Epithelial cell of prostate (primary cell): Measurements from ENCODE around the gene GH2.
"Not testable (repeated sequence)": the region's sequence is repeated elsewhere in the genome, so short reads cannot be mapped to it uniquely, and the experiment has no call there.

Source experiments
- DNase-seq: peaks from one replicate; pipeline ENCODE4 v3.0.0-alpha.2; 2011; ENCODE audit warnings: low read depth, low spot score
- H3K27ac ChIP-seq: fragments of 450-650 bp; 2 replicates; pipeline ENCODE4 v1.5.1; 2017; ENCODE audit warnings: mild to moderate bottlenecking

Gene GH2

DNA sequence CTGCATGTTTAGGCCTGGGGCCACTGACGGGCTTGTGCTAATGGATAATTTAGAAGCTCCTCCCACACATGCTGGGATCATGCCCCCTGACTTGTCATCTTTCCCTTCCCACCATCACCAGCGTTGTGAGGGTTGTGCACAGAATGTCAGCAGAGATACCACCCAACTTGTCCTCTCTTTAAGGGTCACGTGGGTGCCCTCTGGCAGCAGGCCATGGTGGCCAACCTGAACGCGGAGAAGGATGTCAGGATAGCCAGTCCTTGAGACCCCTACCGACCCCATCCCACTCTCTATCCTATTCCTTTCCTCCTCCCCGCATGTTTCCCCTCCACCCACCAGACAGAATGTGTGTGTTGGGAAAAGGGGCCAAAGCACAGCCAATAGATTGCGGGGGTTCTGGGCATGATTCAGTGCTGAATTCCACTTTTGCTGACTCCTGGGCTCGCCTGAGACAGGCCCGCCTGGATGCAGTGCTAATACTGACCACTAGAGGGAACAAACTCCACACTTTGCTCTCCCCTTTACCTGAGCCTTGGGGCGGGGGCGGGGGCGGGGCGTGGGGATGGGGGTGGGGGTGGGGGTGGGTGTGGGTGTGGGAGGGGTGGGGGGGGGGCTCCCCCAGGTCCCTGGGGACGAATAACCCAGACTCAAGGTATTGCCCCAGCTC is at the start of gene GH2:
TSS of gene GH2 (minus strand) at position 10 of the 667 bp plus-strand sequence. CDS start 143 bp downstream, outside the sequence.
- no peak for DNase-seq

DNA sequence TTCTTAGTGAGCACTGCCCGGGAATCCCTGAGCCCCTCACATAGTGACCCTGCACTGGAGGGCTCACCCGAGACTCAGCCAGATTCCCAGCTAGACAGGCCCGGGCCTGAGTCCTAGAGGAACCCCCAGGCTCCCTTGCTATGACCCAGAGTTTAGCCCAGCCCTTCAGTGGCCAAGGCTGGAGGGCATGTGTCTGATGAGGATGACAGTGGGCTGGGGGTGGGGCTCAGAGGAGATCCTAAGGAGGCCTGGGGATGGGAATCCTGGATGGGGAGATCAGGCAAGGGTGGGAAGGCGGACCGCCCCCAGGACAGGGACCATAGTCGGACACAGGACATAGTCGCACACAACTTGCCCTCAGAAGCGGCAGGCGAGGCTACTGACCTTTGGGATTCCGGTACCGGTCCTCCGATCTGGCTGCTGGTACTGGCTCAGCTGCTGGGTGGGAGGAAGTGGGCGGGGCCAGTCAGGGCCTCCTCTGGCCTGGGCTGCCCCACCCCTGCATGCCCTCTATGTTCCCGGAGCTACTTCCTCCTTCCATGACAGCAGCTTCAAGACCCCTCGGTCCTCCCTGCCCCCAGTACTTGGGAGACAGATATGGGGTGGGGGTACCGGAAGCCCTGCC is 49.3 kb upstream of the GH2 start:
- H3K27ac ChIP-seq: no peak overlapping the region
- DNase-seq: no peak

More for the DNA sequence above, at the start of gene GH2:
- no peak within 1 kb of the TSS for H3K27ac ChIP-seq

DNA sequence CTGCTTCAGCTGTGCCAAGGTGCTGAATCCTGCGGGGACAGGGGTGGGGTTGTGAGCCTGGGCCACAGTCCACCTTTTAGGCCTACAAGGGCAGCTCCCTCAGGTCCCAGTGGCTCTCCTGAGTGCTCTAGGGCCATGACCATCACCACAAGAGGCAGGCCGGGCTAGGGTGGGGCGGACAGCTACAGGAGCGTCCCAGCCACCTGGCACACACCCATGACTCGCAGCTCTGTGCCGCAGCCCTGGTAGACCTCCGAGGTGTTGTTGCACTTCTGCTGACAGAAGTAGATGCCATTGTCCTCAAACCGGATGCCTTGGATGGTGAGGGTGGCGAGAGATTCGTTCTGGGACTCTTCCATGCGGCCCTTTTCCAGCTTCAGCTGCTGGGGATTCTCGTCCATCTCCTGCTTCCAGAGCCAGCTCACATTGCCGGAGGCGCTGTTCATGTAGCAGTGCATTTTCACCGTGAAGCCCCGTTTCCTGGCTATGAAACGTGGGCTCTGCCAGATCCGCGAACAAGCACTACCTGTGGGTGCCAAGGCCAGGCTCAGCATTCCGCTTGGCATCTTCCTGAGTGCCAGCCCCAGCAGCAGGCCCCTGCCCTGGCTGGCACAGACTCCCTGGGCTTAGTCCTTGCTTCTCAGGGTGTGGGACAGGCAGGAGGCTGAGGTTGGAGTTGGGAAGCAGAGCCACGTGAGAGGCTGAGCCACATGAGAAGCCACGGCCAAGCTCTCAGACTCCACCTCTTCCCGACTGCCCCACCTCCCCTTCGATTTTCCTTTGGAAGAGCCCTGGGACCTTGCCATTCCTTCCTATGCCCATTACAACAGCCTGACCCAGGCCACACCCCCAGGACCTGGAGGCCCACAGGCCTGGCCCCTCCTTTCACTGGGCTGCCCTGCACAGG is 48.4 kb upstream of the GH2 start:
- no peak overlapping the region for H3K27ac ChIP-seq
- no peak for DNase-seq

DNA sequence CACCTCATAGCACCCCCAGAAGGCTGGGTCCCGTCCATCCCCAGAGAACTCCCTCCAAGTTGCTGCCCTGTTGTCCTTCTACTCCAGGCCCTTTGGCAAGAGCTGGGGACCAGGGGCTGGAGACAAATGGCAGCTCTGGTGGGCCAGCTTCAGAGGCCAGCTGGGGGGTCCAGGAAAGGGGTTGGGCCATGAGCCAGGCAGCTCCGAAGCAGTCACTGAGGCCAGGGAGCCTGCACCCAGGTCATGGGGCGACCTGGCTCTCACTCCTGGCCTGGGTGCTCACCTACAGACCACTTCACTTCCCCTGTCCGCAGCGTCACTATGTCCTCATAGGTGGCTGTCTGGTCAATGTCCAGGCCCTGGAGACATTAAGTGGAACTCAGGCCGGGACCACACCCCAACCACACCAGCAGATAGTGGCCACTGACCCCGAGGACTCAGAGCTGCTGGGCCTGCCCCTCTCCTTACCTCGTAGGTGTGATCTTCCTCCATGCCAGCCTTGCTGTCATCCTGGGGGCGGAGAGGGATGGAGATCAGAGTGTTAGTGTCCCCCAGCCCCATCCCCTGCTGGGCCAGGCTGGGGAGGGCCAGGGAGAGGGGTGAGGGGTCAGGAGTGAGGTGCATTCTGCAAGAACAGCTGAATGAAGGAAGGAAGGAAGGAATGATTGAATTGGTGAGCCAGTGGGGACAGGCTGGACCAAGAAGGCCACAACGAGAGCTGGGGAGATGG is 47.4 kb upstream of the GH2 start:
- H3K27ac ChIP-seq: no peak overlapping the region
- DNase-seq: no peak

DNA sequence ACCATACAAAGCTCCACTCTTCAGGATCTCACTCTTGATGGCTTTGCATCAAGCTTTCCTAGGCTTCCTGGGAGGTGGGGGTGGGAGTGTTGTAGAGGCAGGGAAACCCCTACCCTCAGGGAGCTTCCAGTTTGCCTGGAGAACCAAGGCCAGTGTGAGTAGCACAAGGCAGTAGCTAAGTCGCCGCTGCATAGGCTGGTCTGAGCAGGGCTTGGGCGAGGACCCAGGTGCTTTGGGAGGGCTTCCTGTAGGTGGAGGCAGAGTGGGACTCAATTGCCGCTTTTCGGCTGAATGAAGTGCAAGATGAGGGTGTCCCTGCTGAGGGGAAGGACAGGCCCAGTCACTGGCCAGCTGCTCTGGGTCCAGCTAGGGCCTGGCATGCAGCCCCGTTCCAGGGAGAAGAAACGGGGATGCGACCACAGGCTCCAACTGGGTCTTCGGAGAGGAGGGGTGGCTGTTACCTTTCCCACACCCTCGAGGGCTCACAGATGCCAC is 46.5 kb upstream of the GH2 start:
- H3K27ac ChIP-seq: no peak overlapping the region
- no peak for DNase-seq

DNA sequence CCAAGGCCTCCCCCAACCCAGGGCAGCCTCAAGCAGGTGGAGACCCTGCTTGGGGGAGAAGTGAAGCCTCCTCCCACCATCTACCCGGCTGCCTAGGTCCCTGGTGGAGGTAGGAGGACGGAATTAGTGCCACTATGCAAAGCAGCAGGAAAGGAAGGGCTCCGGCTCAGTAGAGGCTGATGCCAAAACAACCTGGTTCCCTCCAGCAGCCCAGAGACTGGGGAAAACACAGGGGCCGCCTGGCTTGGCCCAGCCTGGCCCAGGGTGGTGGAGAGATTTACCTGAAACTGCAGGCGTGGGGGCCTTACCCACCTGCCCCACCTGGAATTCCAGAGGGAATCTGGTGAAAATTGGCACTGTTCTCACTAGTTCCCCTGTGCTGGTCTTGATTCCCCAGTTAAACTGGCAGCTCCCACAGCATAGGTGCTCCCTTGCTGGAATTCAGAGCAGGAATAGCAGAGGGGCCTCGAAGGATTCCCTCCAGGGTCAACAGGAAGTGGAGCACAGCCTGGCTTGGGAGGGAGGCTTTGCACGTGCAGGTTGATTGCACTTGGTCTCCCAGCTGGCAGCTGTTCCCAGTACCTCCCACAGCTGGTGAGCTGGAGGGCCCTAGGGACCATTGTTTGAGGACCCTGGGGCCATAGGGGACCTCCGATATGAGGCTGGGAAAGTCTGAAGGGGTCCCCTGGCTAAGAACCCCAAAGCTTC is 45.9 kb upstream of the GH2 start:
- no peak for DNase-seq
- H3K27ac ChIP-seq: no peak overlapping the region

DNA sequence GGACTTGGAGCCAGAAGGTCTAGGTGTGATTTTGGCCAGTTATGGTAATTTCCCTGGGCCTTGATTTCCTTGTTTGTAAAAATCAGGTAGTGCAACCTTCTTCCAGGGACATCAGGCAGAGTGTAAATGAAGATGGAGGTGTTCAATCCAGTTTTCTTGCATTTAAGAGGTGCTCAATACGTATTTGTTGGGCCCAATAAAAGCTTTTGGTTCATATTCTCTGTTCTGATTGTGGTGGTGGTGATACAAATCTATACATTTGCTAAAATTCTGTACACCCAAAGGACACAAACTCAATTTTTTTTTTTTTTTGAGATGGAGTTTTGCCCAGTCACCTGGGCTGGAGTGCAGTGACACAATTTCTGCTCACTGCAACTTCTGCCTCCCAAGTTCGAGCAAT is 44.4 kb upstream of the GH2 start:
- H3K27ac ChIP-seq: no peak overlapping the region
- DNase-seq: no peak

DNA sequence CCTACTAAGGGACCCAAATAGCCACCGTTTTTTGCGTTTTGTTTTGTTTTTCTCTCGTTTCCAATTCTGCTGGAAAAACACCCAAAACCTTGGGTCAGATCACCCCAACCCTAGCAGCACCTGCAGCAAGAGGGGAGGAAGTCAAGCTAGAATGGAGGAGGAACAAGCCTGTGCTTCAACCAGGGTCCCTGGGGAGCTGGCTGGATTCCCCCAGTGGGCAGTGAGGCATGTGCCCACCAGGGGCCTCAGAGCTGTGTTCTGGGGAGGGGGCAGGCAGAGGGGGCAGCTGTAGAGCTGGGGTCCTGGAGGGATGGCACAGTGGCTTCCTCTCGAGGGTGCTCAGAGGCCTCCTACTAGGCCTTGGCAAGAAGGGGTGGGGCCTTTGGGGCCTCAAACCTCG is 43.9 kb upstream of the GH2 start:
- no peak overlapping the region for H3K27ac ChIP-seq

DNA sequence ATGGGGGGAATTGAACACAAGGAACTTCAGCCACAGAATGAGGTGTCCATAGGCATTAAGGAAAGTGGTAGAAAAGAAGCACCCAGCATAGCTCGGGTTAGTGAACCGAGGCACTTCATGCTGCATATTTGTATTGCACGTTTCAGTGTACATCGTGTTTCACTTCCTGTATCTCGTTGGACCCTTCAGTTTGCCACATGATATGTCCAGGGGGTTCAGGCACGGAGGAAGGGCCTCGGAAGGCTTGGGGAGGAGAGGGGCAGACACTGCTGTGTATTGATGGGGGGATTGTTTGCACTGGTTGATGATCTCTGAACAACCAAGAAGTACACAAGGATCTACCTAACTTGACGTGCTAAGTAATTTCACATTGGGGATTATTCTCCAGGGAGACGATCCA is 40.7 kb upstream of the GH2 start:
- not testable (repeated sequence) for H3K27ac ChIP-seq, DNase-seq

More for the DNA sequence above, 43.9 kb upstream of the GH2 start:
- no peak for DNase-seq

DNA sequence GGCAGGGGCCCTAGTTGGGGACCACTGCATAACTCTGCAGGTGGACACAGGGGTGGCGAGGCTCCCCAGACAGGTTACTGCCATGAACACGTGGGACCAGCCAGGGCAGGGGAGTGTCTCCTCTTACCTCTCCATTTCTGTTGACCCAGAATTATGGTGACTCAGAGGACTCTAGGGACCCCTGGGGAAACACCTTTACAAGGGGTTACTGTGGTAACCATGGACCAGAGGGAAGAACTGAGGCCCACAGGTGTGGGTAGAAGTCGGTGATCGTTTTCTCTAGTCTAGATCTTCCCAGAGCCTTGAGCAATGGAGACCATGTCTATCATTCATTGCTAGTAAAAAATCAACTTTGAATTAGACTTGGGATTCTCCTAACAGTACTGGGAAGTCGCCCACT is 39.0 kb upstream of the GH2 start:
- not testable (repeated sequence) for DNase-seq, H3K27ac ChIP-seq

DNA sequence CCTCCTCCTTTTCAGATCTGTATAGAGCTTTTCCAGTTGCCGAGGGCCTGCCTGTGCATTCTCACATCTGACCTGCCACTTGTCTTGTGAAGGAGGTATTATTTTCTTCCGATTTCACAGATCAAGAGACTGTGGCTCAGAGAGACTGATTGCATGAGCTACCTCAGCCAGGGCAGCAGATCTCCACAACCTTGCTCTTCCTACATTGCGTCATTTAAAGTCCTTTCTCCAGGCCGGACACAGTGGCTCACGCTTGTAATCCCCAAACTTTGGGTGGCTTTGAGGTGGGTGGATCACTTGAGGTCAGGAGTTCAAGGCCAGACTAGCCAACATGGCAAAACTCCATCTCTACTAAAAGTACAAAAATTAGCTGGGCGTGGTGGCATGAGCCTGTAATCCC is 38.3 kb upstream of the GH2 start:
- H3K27ac ChIP-seq, DNase-seq: not testable (repeated sequence)

DNA sequence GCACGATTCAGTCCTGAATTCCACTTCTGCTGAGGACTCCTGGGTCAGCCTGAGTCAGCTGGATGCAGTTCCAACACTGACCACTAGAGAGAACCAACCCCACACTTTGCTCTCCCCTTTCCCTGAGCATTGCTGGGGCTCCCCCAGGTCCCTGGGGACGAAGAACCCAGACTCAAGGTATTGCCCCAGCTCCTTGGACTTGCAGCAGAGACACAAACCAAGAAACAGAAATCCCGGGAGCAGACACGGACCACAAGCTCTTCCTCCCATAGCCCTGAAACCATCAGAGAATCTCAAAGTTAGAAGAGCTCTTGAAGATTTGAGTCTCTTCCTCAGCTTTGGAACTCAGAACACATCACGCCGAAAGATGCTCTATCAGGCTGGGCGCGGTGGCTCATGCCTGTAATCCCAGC is 37.6 kb upstream of the GH2 start:
- no peak overlapping the region for H3K27ac ChIP-seq
- no peak for DNase-seq

DNA sequence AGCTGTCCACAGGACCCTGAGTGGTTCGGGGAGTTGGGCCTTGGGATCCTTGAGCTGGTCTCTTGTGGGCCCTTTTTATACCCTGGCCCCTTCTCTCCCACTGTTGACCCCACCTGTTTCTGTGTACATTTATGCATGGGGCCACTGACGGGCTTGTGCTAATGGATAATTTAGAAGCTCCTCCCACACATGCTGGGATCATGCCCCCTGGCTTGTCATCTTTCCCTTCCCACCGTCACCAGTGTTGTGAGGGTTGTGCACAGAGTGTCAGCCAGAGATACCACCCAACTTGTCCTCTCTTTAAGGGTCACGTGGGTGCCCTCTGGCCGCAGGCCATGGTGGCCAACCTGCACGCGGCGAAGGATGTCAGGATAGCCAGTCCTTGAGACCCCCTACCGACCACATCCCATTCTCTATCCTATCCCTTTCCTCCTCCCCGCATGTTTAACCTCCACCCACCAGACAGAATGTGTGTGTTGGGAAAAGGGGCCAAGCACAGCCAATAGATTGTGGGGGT is 37.1 kb upstream of the GH2 start, which contains the start of gene GH1:
TSS of gene GH1 (minus strand) at position 51 of the 517 bp plus-strand sequence. CDS start 63 bp downstream, outside the sequence.
- DNase-seq, H3K27ac ChIP-seq: not testable (repeated sequence)

DNA sequence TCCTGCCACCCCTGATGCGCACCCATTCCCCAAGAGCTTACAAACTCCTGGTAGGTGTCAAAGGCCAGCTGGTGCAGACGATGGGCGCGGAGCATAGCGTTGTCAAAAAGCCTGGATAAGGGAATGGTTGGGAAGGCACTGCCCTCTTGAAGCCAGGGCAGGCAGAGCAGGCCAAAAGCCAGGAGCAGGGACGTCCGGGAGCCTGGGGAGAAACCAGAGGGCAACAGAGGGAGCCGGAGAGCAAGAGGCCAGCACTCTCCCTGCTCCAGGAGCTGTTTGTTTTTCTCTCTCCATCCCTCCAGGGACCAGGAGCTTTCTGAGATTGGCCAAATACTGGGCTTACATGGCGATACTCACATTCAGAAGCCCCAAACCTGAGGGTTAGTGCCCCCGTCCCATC is 36.6 kb upstream of the GH2 start:
- no peak overlapping the region for H3K27ac ChIP-seq
- DNase-seq: no peak

DNA sequence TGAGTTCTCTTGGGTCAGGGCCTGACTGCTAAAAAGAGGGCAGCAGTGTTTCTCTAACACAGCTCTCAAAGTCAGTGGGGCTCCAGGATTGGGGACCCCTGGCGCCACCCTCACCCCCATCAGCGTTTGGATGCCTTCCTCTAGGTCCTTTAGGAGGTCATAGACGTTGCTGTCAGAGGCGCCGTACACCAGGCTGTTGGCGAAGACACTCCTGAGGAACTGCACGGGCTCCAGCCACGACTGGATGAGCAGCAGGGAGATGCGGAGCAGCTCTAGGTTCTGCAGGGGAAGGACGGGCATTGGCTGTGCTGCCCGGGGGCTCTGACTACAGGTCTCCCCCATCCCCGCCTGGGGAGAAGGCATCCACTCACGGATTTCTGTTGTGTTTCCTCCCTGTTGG is 35.9 kb upstream of the GH2 start:
- DNase-seq: no peak
- no peak overlapping the region for H3K27ac ChIP-seq

DNA sequence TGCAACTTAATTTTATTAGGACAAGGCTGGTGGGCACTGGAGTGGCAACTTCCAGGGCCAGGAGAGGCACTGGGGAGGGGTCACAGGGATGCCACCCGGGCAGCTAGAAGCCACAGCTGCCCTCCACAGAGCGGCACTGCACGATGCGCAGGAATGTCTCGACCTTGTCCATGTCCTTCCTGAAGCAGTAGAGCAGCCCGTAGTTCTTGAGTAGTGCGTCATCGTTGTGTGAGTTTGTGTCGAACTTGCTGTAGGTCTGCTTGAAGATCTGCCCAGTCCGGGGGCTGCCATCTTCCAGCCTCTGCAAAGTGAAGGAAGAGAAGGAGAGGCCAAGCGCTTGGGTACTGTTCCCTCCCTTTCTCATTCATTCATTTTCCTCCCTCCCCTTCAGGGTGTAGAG is 35.5 kb upstream of the GH2 start:
- not testable (repeated sequence) for DNase-seq, H3K27ac ChIP-seq

DNA sequence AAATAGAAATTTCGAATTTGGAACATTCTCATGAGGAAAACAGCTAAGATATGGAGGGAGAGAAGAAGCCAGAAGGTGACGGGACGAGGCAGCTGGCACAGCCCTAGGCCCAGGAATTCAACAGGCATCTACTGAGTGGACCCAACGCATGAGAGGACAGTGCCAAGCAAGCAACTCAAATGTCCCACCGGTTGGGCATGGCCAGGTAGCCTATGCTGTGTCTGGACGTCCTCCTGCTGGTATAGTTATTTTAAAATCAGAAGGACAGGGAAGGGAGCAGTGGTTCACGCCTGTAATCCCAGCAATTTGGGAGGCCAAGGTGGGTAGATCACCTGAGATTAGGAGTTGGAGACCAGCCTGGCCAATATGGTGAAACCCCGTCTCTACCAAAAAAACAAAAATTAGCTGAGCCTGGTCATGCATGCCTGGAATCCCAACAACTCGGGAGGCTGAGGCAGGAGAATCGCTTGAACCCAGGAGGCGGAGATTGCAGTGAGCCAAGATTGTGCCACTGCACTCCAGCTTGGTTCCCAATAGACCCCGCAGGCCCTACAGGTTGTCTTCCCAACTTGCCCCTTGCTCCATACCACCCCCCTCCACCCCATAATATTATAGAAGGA is 34.9 kb upstream of the GH2 start:
- no peak for DNase-seq
- no peak overlapping the region for H3K27ac ChIP-seq

DNA sequence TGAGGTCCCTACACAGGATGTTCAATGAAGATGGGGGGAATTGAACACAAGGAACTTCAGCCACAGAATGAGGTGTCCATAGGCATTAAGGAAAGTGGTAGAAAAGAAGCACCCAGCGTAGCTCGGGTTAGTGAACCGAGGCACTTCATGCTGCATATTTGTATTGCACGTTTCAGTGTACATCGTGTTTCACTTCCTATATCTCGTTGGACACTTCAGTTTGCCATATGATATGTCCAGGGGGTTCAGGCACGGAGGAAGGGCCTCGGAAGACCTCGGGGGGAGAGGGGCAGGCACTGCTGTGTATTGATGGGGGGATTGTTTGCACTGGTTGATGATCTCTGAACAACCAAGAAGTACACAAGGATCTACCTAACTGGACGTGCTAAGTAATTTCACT is 34.0 kb upstream of the GH2 start:
- not testable (repeated sequence) for H3K27ac ChIP-seq, DNase-seq

DNA sequence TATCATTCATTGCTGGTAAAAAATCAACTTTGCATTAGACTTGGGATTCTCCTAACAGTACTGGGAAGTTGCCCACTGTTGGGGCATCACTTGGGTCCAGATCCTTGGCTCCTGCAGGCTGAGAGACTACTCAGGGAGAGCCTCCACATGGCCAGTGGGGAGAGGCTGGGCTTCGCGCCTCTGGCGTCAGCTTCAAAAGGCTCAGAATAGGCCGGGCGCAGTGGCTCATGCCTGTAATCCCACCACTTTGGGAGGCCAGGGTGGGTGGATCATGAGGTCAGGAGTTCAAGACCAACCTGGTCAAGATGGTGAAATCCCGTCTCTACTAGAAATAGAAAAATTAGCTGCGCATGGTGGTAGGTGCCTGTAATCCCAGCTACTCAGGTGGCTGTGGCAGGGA is 32.7 kb upstream of the GH2 start:
- DNase-seq: no peak
- no peak overlapping the region for H3K27ac ChIP-seq
